NB4 (cell line): Measurements from ENCODE around the gene PDE4D.

Experiments
- CTCF ChIP-seq: IDR thresholded peaks from one replicate; pipeline ENCODE4 v1.5.1; 2012; ENCODE audit warnings: low read depth, low read length
- MAX ChIP-seq: IDR thresholded peaks from 2 replicates; pipeline ENCODE4 v1.6.1; 2011; ENCODE audit warnings: low read depth, low read length
- MYC ChIP-seq: IDR thresholded peaks from 2 replicates; pipeline ENCODE4 v1.6.1; 2011; ENCODE audit warnings: low read depth, low read length
- POLR2A ChIP-seq: IDR thresholded peaks from 2 replicates; pipeline ENCODE4 v1.6.1; 2011; ENCODE audit warnings: mild to moderate bottlenecking; ENCODE audit not compliant: insufficient read length; ENCODE audit errors: extremely low read depth

- TF ChIP-seq MAX = no peak
- TF ChIP-seq CTCF = no peak
- no peak for TF ChIP-seq POLR2A
- TF ChIP-seq MYC = no peak
Observed at GRCh38 chr5:59001716-59002115, 891.8 kb downstream of the PDE4D start.
